WI38 (cell line): Measurements from ENCODE around the gene CSNK2A3.

Experiments
- H3K4me3 ChIP-seq: 2 replicates; pipeline ENCODE4 v1.5.1; 2011; ENCODE audit warnings: low read depth, mild to moderate bottlenecking, control low read depth, low read length
- CTCF ChIP-seq: IDR thresholded peaks from 2 replicates; pipeline ENCODE4 v1.5.1; 2012; ENCODE audit warnings: low read depth, mild to moderate bottlenecking, control low read depth, low read length

Gene CSNK2A3

GRCh38 chr11:11348303-11348702, 4.7 kb downstream of the CSNK2A3 start:
- TF ChIP-seq CTCF: no peak
- no peak overlapping the region for H3K4me3 ChIP-seq

GRCh38 chr11:11347592-11347991, 5.5 kb downstream of the CSNK2A3 start:
- no peak overlapping the region for H3K4me3 ChIP-seq
- TF ChIP-seq CTCF: no peak

GRCh38 chr11:11346303-11346702, 6.7 kb downstream of the CSNK2A3 start:
- H3K4me3 ChIP-seq: no peak overlapping the region
- no peak for TF ChIP-seq CTCF

- TF ChIP-seq CTCF: no peak
- H3K4me3 ChIP-seq: no peak overlapping the region
Measured at GRCh38 chr11:11345099-11345498, 8.0 kb downstream of the CSNK2A3 start.

- H3K4me3 ChIP-seq: no peak overlapping the region
- no peak for TF ChIP-seq CTCF
Measured at GRCh38 chr11:11344045-11344444, 9.0 kb downstream of the CSNK2A3 start.

GRCh38 chr11:11338304-11338703, 14.7 kb downstream of the CSNK2A3 start:
- no peak overlapping the region for H3K4me3 ChIP-seq
- no peak for TF ChIP-seq CTCF

GRCh38 chr11:11336664-11337063, 16.4 kb downstream of the CSNK2A3 start:
- TF ChIP-seq CTCF: no peak

More at GRCh38 chr11:11336664-11337063, 16.4 kb downstream of the CSNK2A3 start:
- no peak overlapping the region for H3K4me3 ChIP-seq
